HepG2 (cell line): ENCODE results near the gene CEP43. TPM values are rescaled to one million over a fixed set of nuclear protein-coding genes. Genes with fewer than 3 reads are reported as not detected.

Experiments used
- BCL6 ChIP-seq: IDR thresholded peaks from 2 replicates; pipeline ENCODE4 v1.6.1; 2016; ENCODE audit warnings: missing genetic modification reagents, missing compliant biosample characterization
- CEBPG ChIP-seq: IDR thresholded peaks from 2 replicates; pipeline ENCODE4 v1.6.1; 2016
- ELF1 ChIP-seq: sonication (generic); formaldehyde crosslinking; IDR thresholded peaks from 2 replicates; pipeline ENCODE4 v1.4.0; 2020; ENCODE audit warnings: missing genetic modification reagents
- FOXJ3 ChIP-seq: sonication (generic); formaldehyde crosslinking; IDR thresholded peaks from 2 replicates; pipeline ENCODE4 v1.4.0; 2020; ENCODE audit warnings: missing genetic modification reagents, mild to moderate bottlenecking, borderline replicate concordance
- HIVEP1 ChIP-seq: sonication (generic); formaldehyde crosslinking; IDR thresholded peaks from 2 replicates; pipeline ENCODE4 v1.4.0; 2020; ENCODE audit warnings: mild to moderate bottlenecking, missing genetic modification reagents
- KAT2B ChIP-seq: fragments of 150-350 bp; IDR thresholded peaks from 2 replicates; pipeline ENCODE4 v1.6.1; 2014; ENCODE audit warnings: low read depth, low read length, borderline replicate concordance
- LCORL ChIP-seq, 2 experiments: fragments of 450-650 bp in 1 of 2; sonication (generic) in 1 of 2; formaldehyde crosslinking in 1 of 2; IDR thresholded peaks; 2 replicates each; pipeline versions ENCODE4 v1.5.0 to v1.6.1; 2017 to 2020; ENCODE audit warnings: antibody characterized with exemption in 1 of 2, missing genetic modification reagents in 1 of 2
- NCOR1 ChIP-seq: fragments of 200-600 bp; sonication (generic); IDR thresholded peaks from 2 replicates; pipeline ENCODE4 v1.7.0; 2017; ENCODE audit warnings: antibody characterized with exemption, low read length, borderline replicate concordance
- NPAS2 ChIP-seq: sonication (generic); formaldehyde crosslinking; IDR thresholded peaks from 2 replicates; pipeline ENCODE4 v1.8.0; 2022; ENCODE audit warnings: mild to moderate bottlenecking, missing genetic modification reagents, borderline replicate concordance
- NR2F1 ChIP-seq, 2 experiments: fragments of 450-650 bp in 1 of 2; formaldehyde crosslinking in 1 of 2; IDR thresholded peaks; 2 replicates each; pipeline versions ENCODE4 v1.5.0 to v1.6.1; 2016 to 2020; ENCODE audit warnings: mild to moderate bottlenecking in 1 of 2, missing compliant biosample characterization in 1 of 2, missing genetic modification reagents in 1 of 2, moderate library complexity in 1 of 2
- PHB2 ChIP-seq: fragments of 450-650 bp; IDR thresholded peaks from 2 replicates; pipeline ENCODE4 v1.6.1; 2018; ENCODE audit not compliant: partially characterized antibody
- SAP130 ChIP-seq: IDR thresholded peaks from 2 replicates; pipeline ENCODE4 v1.6.1; 2016; ENCODE audit warnings: low read depth
- SIX4 ChIP-seq: sonication (generic); formaldehyde crosslinking; IDR thresholded peaks from 2 replicates; pipeline ENCODE4 v1.4.0; 2020; ENCODE audit warnings: missing genetic modification reagents
- SRF ChIP-seq: IDR thresholded peaks from 2 replicates; pipeline ENCODE4 v1.6.1; 2011; ENCODE audit warnings: mild to moderate bottlenecking, low read depth, low read length, moderate library complexity
- WIZ ChIP-seq: sonication (generic); formaldehyde crosslinking; IDR thresholded peaks from 2 replicates; pipeline ENCODE4 v1.5.1; 2020; ENCODE audit warnings: mild to moderate bottlenecking, missing genetic modification reagents
- ZNF343 ChIP-seq: sonication (generic); formaldehyde crosslinking; IDR thresholded peaks from 2 replicates; pipeline ENCODE4 v1.4.0; 2020; ENCODE audit warnings: mild to moderate bottlenecking, missing genetic modification reagents
- ZNF720 ChIP-seq: sonication (generic); formaldehyde crosslinking; IDR thresholded peaks from 2 replicates; pipeline ENCODE4 v1.4.0; 2020; ENCODE audit warnings: missing genetic modification reagents
- ZSCAN31 ChIP-seq: sonication (generic); formaldehyde crosslinking; IDR thresholded peaks from 2 replicates; pipeline ENCODE4 v1.5.0; 2020; ENCODE audit warnings: low read depth, mild to moderate bottlenecking, missing genetic modification reagents
- polyA plus RNA-seq, 8 experiments: library from polyadenylated mRNA; depleted of rRNA in 3 of 8; stranded (reverse) in 7 of 8; unstranded in 1 of 8; fragments of >200 nt; fragmentation: Illumina TruSeq in 4 of 8; extraction: Trizol in 4 of 8; gene quantifications; 2 replicates each; pipeline versions ENCODE4 v1.2.1 to v1.2.3, GENCODE V29; 2011 to 2016; ENCODE audit warnings: low read depth in 4 of 8, missing spikeins in 1 of 8, mixed read lengths in 1 of 8; ENCODE audit not compliant: insufficient read depth in 1 of 8
- total RNA-seq, 5 experiments: library from RNA; depleted of rRNA; stranded (reverse); fragments of >200 nt; fragmentation: Illumina TruSeq; extraction: Trizol; gene quantifications; 2 replicates each; pipeline ENCODE4 v1.2.3, GENCODE V29; 2016; ENCODE audit warnings: low read depth in 1 of 5
- TF ChIP-seq, protein P1 (sequence below): IDR thresholded peaks from 2 replicates; pipeline ENCODE4 v1.6.1; 2016; ENCODE audit warnings: low read depth, control low read depth
- TF ChIP-seq, protein P2 (sequence below): sonication (generic); formaldehyde crosslinking; IDR thresholded peaks from 2 replicates; pipeline ENCODE4 v1.4.0; 2020; ENCODE audit warnings: missing genetic modification reagents, mild to moderate bottlenecking, borderline replicate concordance
- TF ChIP-seq, protein P3 (sequence below): sonication (generic); formaldehyde crosslinking; IDR thresholded peaks from 2 replicates; pipeline ENCODE4 v1.8.1; 2023; ENCODE audit warnings: mild to moderate bottlenecking, missing genetic modification reagents
- TF ChIP-seq, protein P4 (sequence below): sonication (generic); formaldehyde crosslinking; IDR thresholded peaks from 2 replicates; pipeline ENCODE4 v1.5.0; 2020; ENCODE audit warnings: mild to moderate bottlenecking, missing genetic modification reagents
- TF ChIP-seq, protein P5 (sequence below): sonication (generic); formaldehyde crosslinking; IDR thresholded peaks from 2 replicates; pipeline ENCODE4 v1.5.0; 2020; ENCODE audit warnings: missing genetic modification reagents, mild to moderate bottlenecking, borderline replicate concordance

The CEP43 gene
- total and polyA plus RNA-seq, 2 of the 13 experiments (the other 11 are each of a cell fraction or from before 2014, with no cell fraction given): 29.3 to 73.9 TPM

DNA sequence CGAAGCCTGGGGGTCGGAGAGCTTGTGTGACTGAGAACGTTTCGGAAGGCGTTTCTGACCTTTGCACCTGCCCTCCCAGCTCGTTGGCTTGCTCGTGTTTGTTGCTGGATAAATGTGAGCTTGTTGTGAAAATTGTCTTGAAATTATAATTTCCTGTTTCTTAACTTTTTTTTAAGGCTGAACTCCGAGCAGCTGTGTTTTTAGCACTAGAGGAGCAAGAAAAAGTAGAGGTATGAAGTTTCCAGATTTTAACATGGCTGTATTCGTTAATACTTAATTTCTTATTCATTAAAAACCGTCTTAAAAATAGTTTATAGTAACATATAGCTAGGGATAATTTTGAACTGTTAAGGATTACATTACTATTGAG is 672 bp downstream of the CEP43 start (continued):
- TF ChIP-seq, protein P1, sequence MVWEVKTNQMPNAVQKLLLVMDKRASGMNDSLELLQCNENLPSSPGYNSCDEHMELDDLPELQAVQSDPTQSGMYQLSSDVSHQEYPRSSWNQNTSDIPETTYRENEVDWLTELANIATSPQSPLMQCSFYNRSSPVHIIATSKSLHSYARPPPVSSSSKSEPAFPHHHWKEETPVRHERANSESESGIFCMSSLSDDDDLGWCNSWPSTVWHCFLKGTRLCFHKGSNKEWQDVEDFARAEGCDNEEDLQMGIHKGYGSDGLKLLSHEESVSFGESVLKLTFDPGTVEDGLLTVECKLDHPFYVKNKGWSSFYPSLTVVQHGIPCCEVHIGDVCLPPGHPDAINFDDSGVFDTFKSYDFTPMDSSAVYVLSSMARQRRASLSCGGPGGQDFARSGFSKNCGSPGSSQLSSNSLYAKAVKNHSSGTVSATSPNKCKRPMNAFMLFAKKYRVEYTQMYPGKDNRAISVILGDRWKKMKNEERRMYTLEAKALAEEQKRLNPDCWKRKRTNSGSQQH (CRISPR knock-in tag): no peak
- TF ChIP-seq SAP130 (CRISPR knock-in tag) (peak; percentile 5; the same call in 1 of the 2 replicates), NPAS2 (CRISPR knock-in tag) (no peak), FOXJ3 (CRISPR knock-in tag) (peak; percentile 49; the same call in 1 of the 2 replicates), CEBPG (no peak), ZNF343 (CRISPR knock-in tag) (no peak), ZNF720 (CRISPR knock-in tag) (no peak), SIX4 (CRISPR knock-in tag) (no peak), HIVEP1 (CRISPR knock-in tag) (no peak), ELF1 (CRISPR knock-in tag) (no peak), PHB2 (no peak), BCL6 (CRISPR knock-in tag) (0 out of 2 replicates have a peak, but pooled peaks have one; percentile 17), WIZ (CRISPR knock-in tag) (no peak), NCOR1 (peak; percentile 21; the same call in 1 of the 2 replicates), NR2F1 (CRISPR knock-in tag; IDR thresholded peaks at IDR 0.05) (0 out of 4 replicates have a peak, but pooled peaks of 1 of the 2 experiments have one; percentile 20), LCORL (IDR thresholded peaks at IDR 0.05) (no peak), LCORL (CRISPR knock-in tag; IDR thresholded peaks at IDR 0.05) (0 out of 2 replicates have a peak, but pooled peaks have one; percentile 9), SRF (no peak), KAT2B (no peak), ZSCAN31 (no peak)
- TF ChIP-seq, protein P2, sequence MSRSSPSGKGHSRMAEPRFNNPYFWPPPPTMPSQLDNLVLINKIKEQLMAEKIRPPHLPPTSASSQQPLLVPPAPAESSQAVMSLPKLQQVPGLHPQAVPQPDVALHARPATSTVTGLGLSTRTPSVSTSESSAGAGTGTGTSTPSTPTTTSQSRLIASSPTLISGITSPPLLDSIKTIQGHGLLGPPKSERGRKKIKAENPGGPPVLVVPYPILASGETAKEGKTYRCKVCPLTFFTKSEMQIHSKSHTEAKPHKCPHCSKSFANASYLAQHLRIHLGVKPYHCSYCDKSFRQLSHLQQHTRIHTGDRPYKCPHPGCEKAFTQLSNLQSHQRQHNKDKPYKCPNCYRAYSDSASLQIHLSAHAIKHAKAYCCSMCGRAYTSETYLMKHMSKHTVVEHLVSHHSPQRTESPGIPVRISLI: no peak
- TF ChIP-seq, protein P3, sequence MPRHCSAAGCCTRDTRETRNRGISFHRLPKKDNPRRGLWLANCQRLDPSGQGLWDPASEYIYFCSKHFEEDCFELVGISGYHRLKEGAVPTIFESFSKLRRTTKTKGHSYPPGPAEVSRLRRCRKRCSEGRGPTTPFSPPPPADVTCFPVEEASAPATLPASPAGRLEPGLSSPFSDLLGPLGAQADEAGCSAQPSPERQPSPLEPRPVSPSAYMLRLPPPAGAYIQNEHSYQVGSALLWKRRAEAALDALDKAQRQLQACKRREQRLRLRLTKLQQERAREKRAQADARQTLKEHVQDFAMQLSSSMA (CRISPR knock-in tag): no peak
- TF ChIP-seq, protein P4, sequence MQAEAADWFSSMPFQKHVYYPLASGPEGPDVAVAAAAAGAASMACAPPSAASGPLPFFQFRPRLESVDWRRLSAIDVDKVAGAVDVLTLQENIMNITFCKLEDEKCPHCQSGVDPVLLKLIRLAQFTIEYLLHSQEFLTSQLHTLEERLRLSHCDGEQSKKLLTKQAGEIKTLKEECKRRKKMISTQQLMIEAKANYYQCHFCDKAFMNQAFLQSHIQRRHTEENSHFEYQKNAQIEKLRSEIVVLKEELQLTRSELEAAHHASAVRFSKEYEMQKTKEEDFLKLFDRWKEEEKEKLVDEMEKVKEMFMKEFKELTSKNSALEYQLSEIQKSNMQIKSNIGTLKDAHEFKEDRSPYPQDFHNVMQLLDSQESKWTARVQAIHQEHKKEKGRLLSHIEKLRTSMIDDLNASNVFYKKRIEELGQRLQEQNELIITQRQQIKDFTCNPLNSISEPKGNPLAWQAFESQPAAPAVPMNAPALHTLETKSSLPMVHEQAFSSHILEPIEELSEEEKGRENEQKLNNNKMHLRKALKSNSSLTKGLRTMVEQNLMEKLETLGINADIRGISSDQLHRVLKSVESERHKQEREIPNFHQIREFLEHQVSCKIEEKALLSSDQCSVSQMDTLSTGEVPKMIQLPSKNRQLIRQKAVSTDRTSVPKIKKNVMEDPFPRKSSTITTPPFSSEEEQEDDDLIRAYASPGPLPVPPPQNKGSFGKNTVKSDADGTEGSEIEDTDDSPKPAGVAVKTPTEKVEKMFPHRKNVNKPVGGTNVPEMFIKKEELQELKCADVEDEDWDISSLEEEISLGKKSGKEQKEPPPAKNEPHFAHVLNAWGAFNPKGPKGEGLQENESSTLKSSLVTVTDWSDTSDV (CRISPR knock-in tag): no peak
- TF ChIP-seq, protein P5, sequence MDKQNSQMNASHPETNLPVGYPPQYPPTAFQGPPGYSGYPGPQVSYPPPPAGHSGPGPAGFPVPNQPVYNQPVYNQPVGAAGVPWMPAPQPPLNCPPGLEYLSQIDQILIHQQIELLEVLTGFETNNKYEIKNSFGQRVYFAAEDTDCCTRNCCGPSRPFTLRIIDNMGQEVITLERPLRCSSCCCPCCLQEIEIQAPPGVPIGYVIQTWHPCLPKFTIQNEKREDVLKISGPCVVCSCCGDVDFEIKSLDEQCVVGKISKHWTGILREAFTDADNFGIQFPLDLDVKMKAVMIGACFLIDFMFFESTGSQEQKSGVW: 0 out of 2 replicates have a peak, but pooled peaks have one; percentile 16
